ENCODE data around the gene ATP1A2.

- TF ChIP-seq CTCF (conservative IDR thresholded peaks at IDR 0.05; ENCODE audit: low read depth in 2 of 2), result no peak
- no peak for TF ChIP-seq POLR2AphosphoS5 (IDR thresholded peaks at IDR 0.05; ENCODE audit: low read depth)
- TF ChIP-seq EZH2 (IDR thresholded peaks at IDR 0.05; ENCODE audit: low read depth, unreplicated experiment), result no peak
- TF ChIP-seq REST (IDR thresholded peaks at IDR 0.05; ENCODE audit: unreplicated experiment), result no peak
- no peak for TF ChIP-seq ETS1 (IDR thresholded peaks at IDR 0.05)
- TF ChIP-seq CREB1 (CRISPR knock-in tag; IDR thresholded peaks at IDR 0.05; ENCODE audit: low read depth), result no peak
- no peak for TF ChIP-seq ZNF331 (CRISPR knock-in tag; IDR thresholded peaks at IDR 0.05; ENCODE audit: low read depth)
- no peak for TF ChIP-seq ZNF114 (CRISPR knock-in tag; IDR thresholded peaks at IDR 0.05)
- TF ChIP-seq EZH2phosphoT487 (IDR thresholded peaks at IDR 0.05; ENCODE audit: unreplicated experiment), result no peak
- TF ChIP-seq NANOG (IDR thresholded peaks at IDR 0.05; ENCODE audit: borderline replicate concordance), result no peak
These were observed 5.8 kb downstream of the ATP1A2 start for GRCh38 chr1:160121388-160121787.
